ENCODE data around the gene IRF2BP2. TPM values are rescaled to one million over a fixed set of nuclear protein-coding genes. Genes with fewer than 3 reads are reported as not detected.

The IRF2BP2 gene
- total and polyA plus RNA-seq, 10 of the 15 experiments (the other 5 are each of a cell fraction or from before 2014, with no cell fraction given) = 7.5 to 114 (median 52.3) TPM

- TF ChIP-seq PRDM15 (CRISPR knock-in tag; IDR thresholded peaks at IDR 0.05) (no peak), CREM (IDR thresholded peaks at IDR 0.05; ENCODE audit: low read depth) (peak; percentile 70), ZNF384 (IDR thresholded peaks at IDR 0.05; ENCODE audit: borderline replicate concordance, low read depth, low read length) (no peak), HCFC1 (IDR thresholded peaks at IDR 0.05; ENCODE audit: low read length) (no peak), USF2 (IDR thresholded peaks at IDR 0.05; ENCODE audit: borderline replicate concordance, low read depth, low read length) (no peak), SUPT20H (IDR thresholded peaks at IDR 0.05; ENCODE audit: borderline replicate concordance, control insufficient read depth, low read depth, low read length) (no peak), CHD4 (IDR thresholded peaks at IDR 0.05) (no peak), ZBTB33 (IDR thresholded peaks at IDR 0.05) (no peak), POLR2A (IDR thresholded peaks at IDR 0.05; ENCODE audit: low read depth, low read length) (peak; percentile 85), NR2C1 (IDR thresholded peaks at IDR 0.05) (no peak), TCF3 (IDR thresholded peaks at IDR 0.05; ENCODE audit: borderline replicate concordance, insufficient read depth, low read depth, low read length) (no peak), PBX3 (IDR thresholded peaks at IDR 0.05; ENCODE audit: insufficient replicate concordance, low read depth, low read length) (no peak), GATAD2B (conservative IDR thresholded peaks at IDR 0.05; ENCODE audit: low read depth) (peak; percentile 73; the same call in 1 of the 2 replicates), NFXL1 (IDR thresholded peaks at IDR 0.05; ENCODE audit: borderline replicate concordance) (no peak), TAF1 (IDR thresholded peaks at IDR 0.05; ENCODE audit: borderline replicate concordance, low read depth, low read length) (0 out of 2 replicates have a peak, but pooled peaks have one; percentile 28), PAX8 (IDR thresholded peaks at IDR 0.05) (no peak), PAX5 (IDR thresholded peaks at IDR 0.05; ENCODE audit: borderline replicate concordance, low read depth, low read length) (peak; percentile 58; the same call in 1 of the 2 replicates), NKRF (conservative IDR thresholded peaks at IDR 0.05) (peak; percentile 79), RUNX3 (IDR thresholded peaks at IDR 0.05; ENCODE audit: low read length) (no peak), RCOR1 (conservative IDR thresholded peaks at IDR 0.05; ENCODE audit: low read depth, low read length) (no peak)
Measured at GRCh38 chr1:234608911-234609690, 877 bp downstream of the IRF2BP2 start (continued).
